Spleen (tissue), 7 donors: Measurements from ENCODE around the gene BCL10.

Source experiments
- POLR2A ChIP-seq, 3 donors: fragments of 450-650 bp; IDR thresholded peaks; one replicate each; pipeline ENCODE4 v1.5.1; 2017; ENCODE audit warnings: antibody characterized with exemption in 3 of 3, mild to moderate bottlenecking in 1 of 3
- POLR2AphosphoS5 ChIP-seq, 3 donors: sonication (generic); formaldehyde crosslinking; IDR thresholded peaks; one replicate each; pipeline ENCODE4 v1.5.1; 2017; ENCODE audit warnings: antibody characterized with exemption in 3 of 3
- TF ChIP-seq, protein P1 (sequence below), 11 experiments: fragments of 200-600 bp in 7 of 11; fragments of 450-650 bp in 4 of 11; sonication (generic) in 4 of 11; IDR thresholded peaks in 8 of 11; conservative IDR thresholded peaks in 3 of 11; 1 replicate in 7 of 11; 2 replicates in 4 of 11; pipeline versions ENCODE4 v1.4.0 to v1.8.0; 2016 to 2021; ENCODE audit warnings: antibody characterized with exemption in 11 of 11, inconsistent platforms in 4 of 11, mild to moderate bottlenecking in 1 of 11
- donor health status: DM: no; HTN: no; CAD: no; lungs with moderate emphysema.
- donor health status: DM: no; HTN: no; CAD: no.
- donor health status: DM: no; HTN: no; CAD: no.

DNA sequence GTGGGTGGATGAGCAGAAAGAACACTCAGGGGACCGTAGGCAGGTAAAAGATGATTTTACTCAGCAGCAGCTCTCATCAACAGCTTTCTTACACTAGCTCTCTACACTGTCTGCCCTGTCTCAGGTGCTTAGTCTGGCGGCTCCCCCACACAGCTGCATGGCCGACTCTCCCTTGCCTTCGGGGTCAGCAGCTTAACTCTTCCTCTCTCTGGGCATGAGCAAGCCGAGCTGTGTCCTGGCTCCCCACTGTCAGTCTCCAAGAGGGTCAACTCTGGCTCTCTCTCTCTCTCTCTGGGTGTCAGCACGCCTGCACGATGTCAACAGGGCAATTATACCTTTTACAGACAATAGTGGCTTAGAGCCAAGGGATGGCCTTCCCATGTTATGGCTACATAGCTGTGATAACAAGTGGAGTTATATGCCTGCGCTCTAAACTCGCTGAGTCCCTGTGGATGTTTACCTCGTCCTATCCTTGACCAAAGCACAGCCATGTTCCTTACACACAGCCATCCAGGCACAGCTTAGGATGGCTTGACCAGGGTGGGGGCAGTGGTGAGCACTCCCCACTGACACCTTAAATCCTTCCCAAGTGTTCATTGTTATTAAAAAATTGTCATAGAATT lies 3.1 kb upstream of the BCL10 start:
- TF ChIP-seq, protein P1, sequence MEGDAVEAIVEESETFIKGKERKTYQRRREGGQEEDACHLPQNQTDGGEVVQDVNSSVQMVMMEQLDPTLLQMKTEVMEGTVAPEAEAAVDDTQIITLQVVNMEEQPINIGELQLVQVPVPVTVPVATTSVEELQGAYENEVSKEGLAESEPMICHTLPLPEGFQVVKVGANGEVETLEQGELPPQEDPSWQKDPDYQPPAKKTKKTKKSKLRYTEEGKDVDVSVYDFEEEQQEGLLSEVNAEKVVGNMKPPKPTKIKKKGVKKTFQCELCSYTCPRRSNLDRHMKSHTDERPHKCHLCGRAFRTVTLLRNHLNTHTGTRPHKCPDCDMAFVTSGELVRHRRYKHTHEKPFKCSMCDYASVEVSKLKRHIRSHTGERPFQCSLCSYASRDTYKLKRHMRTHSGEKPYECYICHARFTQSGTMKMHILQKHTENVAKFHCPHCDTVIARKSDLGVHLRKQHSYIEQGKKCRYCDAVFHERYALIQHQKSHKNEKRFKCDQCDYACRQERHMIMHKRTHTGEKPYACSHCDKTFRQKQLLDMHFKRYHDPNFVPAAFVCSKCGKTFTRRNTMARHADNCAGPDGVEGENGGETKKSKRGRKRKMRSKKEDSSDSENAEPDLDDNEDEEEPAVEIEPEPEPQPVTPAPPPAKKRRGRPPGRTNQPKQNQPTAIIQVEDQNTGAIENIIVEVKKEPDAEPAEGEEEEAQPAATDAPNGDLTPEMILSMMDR (IDR thresholded peaks at IDR 0.05 in 8 of 11, conservative IDR thresholded peaks at IDR 0.05 in 3 of 11), result no peak
- TF ChIP-seq POLR2AphosphoS5 (IDR thresholded peaks at IDR 0.05) (no peak), POLR2A (IDR thresholded peaks at IDR 0.05) (no peak)
